KOPT-K1 (cell line): ENCODE measurements around the gene NUP50.
A peak's percentile ranks its signal among the peaks of the same experiment; 100 is the strongest.

ENCODE experiments used
- H3K27ac ChIP-seq: fragments of 200-600 bp; sonication (generic); 2 replicates; pipeline ENCODE4 v1.5.1; 2016; ENCODE audit warnings: antibody characterized with exemption, mild to moderate bottlenecking, low read depth, low read length; ENCODE audit not compliant: poor library complexity, severe bottlenecking
- H3K36me3 ChIP-seq: fragments of 200-600 bp; sonication (generic); 2 replicates; pipeline ENCODE4 v1.5.1; 2017; ENCODE audit warnings: antibody characterized with exemption, mild to moderate bottlenecking, low read length, moderate library complexity; ENCODE audit not compliant: insufficient read depth
- H3K9me3 ChIP-seq: fragments of 200-600 bp; sonication (generic); 2 replicates; pipeline ENCODE4 v1.5.1; 2017; ENCODE audit warnings: antibody characterized with exemption, low read length, mild to moderate bottlenecking; ENCODE audit not compliant: insufficient read depth, poor library complexity, severe bottlenecking

The NUP50 gene

GRCh38 chr22:45150139-45150538, 13.6 kb upstream of the NUP50 start:
- Histone ChIP-seq H3K27ac (no peak overlapping the region), H3K9me3 (peaks cover 5% of the 10 kb centered on the region), H3K36me3 (peaks cover 60% of the 10 kb centered on the region)

DNA sequence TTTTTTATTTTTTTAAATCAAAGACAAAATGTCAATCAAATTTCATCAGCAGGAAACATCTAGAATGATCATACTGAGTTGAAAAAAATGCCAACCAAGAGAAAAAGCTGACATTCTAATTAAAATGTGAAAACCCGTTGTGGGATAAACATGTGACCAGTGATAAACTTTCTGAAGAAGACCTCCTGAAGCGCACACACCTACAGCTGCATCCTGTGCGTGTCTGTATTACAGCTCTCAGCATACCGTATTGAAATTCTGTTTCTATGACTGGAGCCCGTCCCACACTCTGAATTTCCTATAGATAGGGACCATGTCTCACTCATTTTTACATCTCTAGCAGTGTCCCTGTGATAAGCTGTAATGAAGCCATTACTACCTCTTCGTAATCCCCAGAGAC, 12.2 kb upstream of the NUP50 start:
- Histone ChIP-seq H3K36me3 (peaks cover 70% of the 10 kb centered on the region), H3K9me3 (no peaks in the 10 kb centered on the region), H3K27ac (peak overlapping the region; percentile 36)

DNA sequence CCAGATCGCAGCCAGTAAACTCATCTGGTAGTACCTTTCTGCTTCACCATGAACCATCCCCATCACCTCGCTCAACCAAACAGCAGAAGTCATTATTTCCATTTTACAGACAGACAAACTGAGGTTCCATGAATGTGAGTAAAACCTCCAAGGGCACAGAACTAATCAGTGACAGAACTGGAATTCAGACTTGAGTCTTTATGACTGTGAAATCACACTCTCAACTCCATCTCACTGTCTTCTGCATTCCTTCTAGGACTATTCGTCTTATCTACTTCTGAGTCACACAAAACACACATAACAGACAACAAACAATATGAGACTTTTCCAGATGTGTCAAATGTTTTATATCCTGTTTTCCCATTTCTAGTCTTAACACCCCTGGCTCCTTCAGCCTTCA, 9.3 kb upstream of the NUP50 start:
- Histone ChIP-seq H3K9me3 (no peaks in the 10 kb centered on the region), H3K27ac (no peak overlapping the region), H3K36me3 (peaks cover 69% of the 10 kb centered on the region)

- H3K9me3 ChIP-seq: no peaks in the 10 kb centered on the region
- H3K36me3 ChIP-seq: peaks cover 66% of the 10 kb centered on the region
- H3K27ac ChIP-seq: no peak overlapping the region
Measured at GRCh38 chr22:45155050-45155840, 8.5 kb upstream of the NUP50 start.

- peaks cover 56% of the 10 kb centered on the region for H3K36me3 ChIP-seq
- no peaks in the 10 kb centered on the region for H3K9me3 ChIP-seq
- no peak overlapping the region for H3K27ac ChIP-seq
Measured at GRCh38 chr22:45157907-45158306, 5.8 kb upstream of the NUP50 start.

- H3K27ac ChIP-seq: no peak overlapping the region
- peaks cover 44% of the 10 kb centered on the region for H3K36me3 ChIP-seq
Measured at GRCh38 chr22:45159652-45160462, 3.9 kb upstream of the NUP50 start.

DNA sequence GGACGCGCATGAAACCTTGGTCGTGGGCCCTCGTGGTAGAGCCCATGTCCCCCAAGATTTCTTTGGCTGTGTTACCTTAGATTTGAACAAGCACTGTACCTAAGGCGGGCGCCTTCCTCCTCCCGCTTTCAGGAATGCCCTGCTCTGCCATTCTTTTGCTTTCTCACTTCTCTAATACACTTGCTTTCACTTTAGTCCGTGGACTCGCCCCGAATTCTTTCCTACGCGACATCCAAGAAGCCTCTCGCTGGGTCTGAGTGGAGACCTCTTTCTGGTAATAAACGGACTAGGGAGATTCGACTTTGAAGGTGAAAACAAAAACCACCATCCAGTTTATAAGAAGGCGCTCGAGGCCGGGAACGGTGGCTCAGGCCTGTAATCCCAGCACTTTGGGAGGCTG, 1.2 kb upstream of the NUP50 start:
- H3K27ac ChIP-seq: peak overlapping the region; percentile 98
- no peaks in the 10 kb centered on the region for H3K9me3 ChIP-seq
- peaks cover 39% of the 10 kb centered on the region for H3K36me3 ChIP-seq

More at GRCh38 chr22:45159652-45160462, 3.9 kb upstream of the NUP50 start:
- no peaks in the 10 kb centered on the region for H3K9me3 ChIP-seq

- Histone ChIP-seq H3K9me3 (no peaks in the 10 kb centered on the region), H3K27ac (peak overlapping the region; percentile 98), H3K36me3 (peaks cover 39% of the 10 kb centered on the region)
Measured at GRCh38 chr22:45163099-45163450, 650 bp upstream of the NUP50 start.

- Histone ChIP-seq H3K36me3 (peaks cover 47% of the 10 kb centered on the region), H3K9me3 (no peaks in the 10 kb centered on the region), H3K27ac (peak overlapping the region; percentile 98)
Measured at GRCh38 chr22:45164270-45165088, 754 bp downstream of the NUP50 start.

- H3K27ac ChIP-seq: no peak overlapping the region
- H3K9me3 ChIP-seq: no peaks in the 10 kb centered on the region
- H3K36me3 ChIP-seq: peaks cover 66% of the 10 kb centered on the region
Measured at GRCh38 chr22:45166932-45167331, 3.2 kb downstream of the NUP50 start.

- Histone ChIP-seq H3K9me3 (no peaks in the 10 kb centered on the region), H3K36me3 (peaks cover 91% of the 10 kb centered on the region), H3K27ac (peak overlapping the region; percentile 94)
Measured at GRCh38 chr22:45169591-45170466, 6.1 kb downstream of the NUP50 start.

DNA sequence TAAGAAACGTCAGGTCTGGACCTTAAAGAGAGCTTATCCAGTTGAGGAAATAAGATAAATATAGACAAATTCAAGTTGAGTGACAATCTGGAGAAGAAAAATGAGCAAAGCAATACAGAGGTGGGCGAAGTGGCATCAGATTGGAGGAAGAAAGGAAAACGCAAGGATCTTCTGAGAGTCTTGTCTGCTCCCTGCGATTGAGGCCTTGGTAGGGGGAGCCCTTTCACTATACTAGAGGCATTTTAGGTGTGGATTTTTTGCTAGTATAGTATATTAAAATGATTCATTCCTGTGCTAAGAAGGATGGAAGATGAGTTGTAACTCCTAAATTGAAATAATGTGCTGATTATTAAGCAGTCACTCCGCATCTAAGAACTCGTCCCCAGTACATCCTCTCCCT, 8.1 kb downstream of the NUP50 start:
- peaks cover 96% of the 10 kb centered on the region for H3K36me3 ChIP-seq
- H3K27ac ChIP-seq: peak overlapping the region; percentile 94
- H3K9me3 ChIP-seq: no peaks in the 10 kb centered on the region

DNA sequence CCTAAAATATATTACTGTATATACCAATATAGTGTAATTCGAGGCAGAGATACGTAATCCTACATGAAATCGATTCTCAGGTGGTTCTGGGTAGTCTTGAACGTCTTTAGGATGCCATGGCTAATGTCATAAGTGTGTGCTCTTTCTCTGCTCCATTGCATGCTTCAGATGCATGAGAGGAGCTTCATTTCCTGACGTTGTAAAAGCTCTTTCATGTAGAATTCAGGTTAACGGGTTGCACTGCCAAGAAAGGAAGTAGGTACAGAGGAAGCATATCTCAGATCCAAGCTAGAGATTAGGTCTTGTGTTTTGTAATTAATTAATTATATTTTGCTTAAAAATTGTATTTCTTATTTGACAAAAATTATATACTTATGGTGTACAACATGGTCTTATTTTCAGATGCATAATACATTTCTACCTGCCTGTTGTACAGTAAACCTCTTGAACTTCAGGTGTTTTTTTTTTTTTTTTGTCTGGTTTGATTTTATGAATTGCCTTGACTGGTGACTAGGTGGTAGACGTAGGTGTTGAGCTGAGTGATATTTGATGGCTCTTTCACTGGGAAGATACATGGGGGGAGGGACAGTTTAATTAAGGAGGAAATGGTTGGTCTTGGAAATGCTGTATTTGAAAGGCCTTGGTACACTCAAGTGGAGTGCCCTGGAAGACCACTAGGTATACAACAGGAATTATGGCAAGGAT, 9.3 kb downstream of the NUP50 start:
- Histone ChIP-seq H3K27ac (peak overlapping the region; percentile 94), H3K9me3 (no peaks in the 10 kb centered on the region), H3K36me3 (peaks cover 96% of the 10 kb centered on the region)
